HCT116 (cell line): ENCODE results near the gene SLC2A4. TPM values are rescaled to one million over a fixed set of nuclear protein-coding genes. Genes with fewer than 3 reads are reported as not detected.

Experiments used
- ATAC-seq: fragments of 200-7000 bp; cut with Tn5 transposase; 2 replicates; pipeline ENCODE4 v1.9.1; 2020; ENCODE audit warnings: mild to moderate bottlenecking, moderate library complexity
- BruUV-seq: library from RNA; stranded (reverse); fragments of 400-500 nt; replicated peaks from 2 replicates; lab custom pipeline; 2021; lab: Mats Ljungman, UMichigan
- CTCF ChIA-PET: fragments of 300-600 bp; sonication (Branson Sonifier 250); formaldehyde crosslinking; loops from one replicate; lab custom pipeline; 2021; ENCODE audit warnings: antibody characterized with exemption; lab: Charles Lee
- POLR2A ChIA-PET: fragments of 300-600, 350-600 bp; sonication (Branson Sonifier 250); formaldehyde crosslinking; loops from one replicate; lab custom pipeline; 2021; ENCODE audit warnings: antibody characterized with exemption; lab: Charles Lee
- RAD21 ChIA-PET, 2 experiments: fragments of 300-600 bp; sonication (Branson Sonifier 250); formaldehyde crosslinking; loops; one replicate each; lab custom pipeline; 2023; ENCODE audit warnings: low total read pairs in 2 of 2; ENCODE audit not compliant: uncharacterized antibody in 2 of 2, unreplicated experiment in 2 of 2, low non-redundant PET in 1 of 2; lab: Charles Lee
- DNase-seq: peaks from one replicate; pipeline ENCODE4 v3.0.0-alpha.2; 2010; ENCODE audit warnings: low read depth, low spot score
- H2AFZ ChIP-seq: fragments of 200-600 bp; shearing (Covaris generic), sonication (generic); 2 replicates; pipeline ENCODE4 v1.6.1; 2017; ENCODE audit warnings: low read depth, mixed run types, mixed read lengths, antibody characterized with exemption, low read length; ENCODE audit not compliant: poor library complexity, severe bottlenecking
- H3K27ac ChIP-seq: 2 replicates; pipeline ENCODE4 v1.5.1; 2012; ENCODE audit warnings: low read depth, low read length
- H3K27me3 ChIP-seq: fragments of 200-600 bp; sonication (generic); 2 replicates; pipeline ENCODE4 v1.6.1; 2016; ENCODE audit warnings: mixed run types, low read length, mixed read lengths; ENCODE audit not compliant: insufficient read depth
- H3K36me3 ChIP-seq, 2 experiments: fragments of 200-500 bp in 1 of 2; fragments of 200-600 bp in 1 of 2; sonication (Bioruptor generic) in 1 of 2; sonication (generic) in 1 of 2; 2 replicates each; pipeline versions ENCODE4 v1.5.1 to v1.6.1; 2014 to 2016; ENCODE audit warnings: low read length in 2 of 2, inconsistent platforms in 1 of 2, mixed read lengths in 1 of 2, mixed run types in 1 of 2; ENCODE audit not compliant: insufficient read depth in 2 of 2, control insufficient read depth in 1 of 2
- H3K4me1 ChIP-seq, 2 experiments: fragments of 200-600 bp in 1 of 2; sonication (generic) in 1 of 2; 2 replicates each; pipeline versions ENCODE4 v1.5.1 to v1.6.1; 2012 to 2017; ENCODE audit warnings: low read length in 2 of 2, inconsistent platforms in 1 of 2, mild to moderate bottlenecking in 1 of 2, mixed read lengths in 1 of 2, mixed run types in 1 of 2, moderate library complexity in 1 of 2; ENCODE audit not compliant: insufficient read depth in 2 of 2, control insufficient read depth in 1 of 2
- H3K4me2 ChIP-seq: fragments of 200-600 bp; sonication (generic); 2 replicates; pipeline ENCODE4 v1.6.1; 2017; ENCODE audit warnings: mixed run types, low read length, mixed read lengths
- H3K4me3 ChIP-seq, 2 experiments: fragments of 200-600 bp in 1 of 2; sonication (generic) in 1 of 2; replicated peaks in 1 of 2; 2 replicates each; pipeline ENCODE4 v1.5.1; 2011 to 2016; ENCODE audit warnings: low read length in 2 of 2, control low read depth in 1 of 2, low read depth in 1 of 2, mild to moderate bottlenecking in 1 of 2, mixed read lengths in 1 of 2, mixed run types in 1 of 2
- H3K79me2 ChIP-seq: fragments of 200-600 bp; sonication (generic); 2 replicates; pipeline ENCODE4 v1.6.1; 2017; ENCODE audit warnings: mild to moderate bottlenecking, mixed run types, low read length, moderate library complexity, mixed read lengths; ENCODE audit not compliant: insufficient read depth
- H3K9ac ChIP-seq: fragments of 200-600 bp; sonication (generic); 2 replicates; pipeline ENCODE4 v1.6.1; 2016; ENCODE audit warnings: low read length, mixed read lengths
- H3K9me2 ChIP-seq: fragments of 200-600 bp; sonication (generic), shearing (Covaris generic); 2 replicates; pipeline ENCODE4 v1.6.1; 2017; ENCODE audit warnings: mixed run types, mild to moderate bottlenecking, moderate library complexity; ENCODE audit not compliant: insufficient read depth
- H3K9me3 ChIP-seq, 2 experiments: fragments of 200-500 bp in 1 of 2; fragments of 200-600 bp in 1 of 2; sonication (Bioruptor generic) in 1 of 2; sonication (generic) in 1 of 2; 2 replicates each; pipeline ENCODE4 v1.6.1; 2014 to 2017; ENCODE audit warnings: low read length in 2 of 2, mixed read lengths in 2 of 2, inconsistent platforms in 1 of 2, low read depth in 1 of 2, mild to moderate bottlenecking in 1 of 2, mixed run types in 1 of 2, moderate library complexity in 1 of 2; ENCODE audit not compliant: control insufficient read depth in 1 of 2, insufficient read depth in 1 of 2
- H4K20me1 ChIP-seq: fragments of 200-600 bp; sonication (generic), shearing (Covaris generic); 2 replicates; pipeline ENCODE4 v1.6.1; 2017; ENCODE audit warnings: mixed run types, mild to moderate bottlenecking, moderate library complexity; ENCODE audit not compliant: insufficient read depth
- ELF1 ChIP-seq: IDR thresholded peaks from 2 replicates; pipeline ENCODE4 v1.6.1; 2012; ENCODE audit warnings: low read depth, borderline replicate concordance
- EZH2 ChIP-seq: fragments of 200-600 bp; sonication (generic); IDR thresholded peaks from 2 replicates; pipeline ENCODE4 v1.6.1; 2017; ENCODE audit warnings: antibody characterized with exemption, mixed run types
- FOSL1 ChIP-seq: IDR thresholded peaks from 2 replicates; pipeline ENCODE4 v1.6.1; 2012; ENCODE audit warnings: low read depth
- POLR2A ChIP-seq: IDR thresholded peaks from 2 replicates; pipeline ENCODE4 v1.7.0; 2011; ENCODE audit warnings: borderline replicate concordance; ENCODE audit not compliant: insufficient read depth, insufficient read length; ENCODE audit errors: extremely low read depth
- POLR2AphosphoS5 ChIP-seq: IDR thresholded peaks from 2 replicates; pipeline ENCODE4 v1.6.1; 2011; ENCODE audit warnings: mild to moderate bottlenecking, low read depth, low read length, moderate library complexity
- SIN3A ChIP-seq: IDR thresholded peaks from 2 replicates; pipeline ENCODE4 v1.6.1; 2012; ENCODE audit warnings: low read depth
- SRF ChIP-seq: IDR thresholded peaks from 2 replicates; pipeline ENCODE4 v1.6.1; 2012; ENCODE audit warnings: low read depth
- TCF7L2 ChIP-seq: IDR thresholded peaks from 2 replicates; pipeline ENCODE4 v1.7.0; 2011; ENCODE audit warnings: borderline replicate concordance, inconsistent platforms; ENCODE audit not compliant: insufficient read depth, insufficient read length; ENCODE audit errors: extremely low read depth
- YY1 ChIP-seq: IDR thresholded peaks from 2 replicates; pipeline ENCODE4 v1.6.1; 2011; ENCODE audit warnings: low read length, low read depth, moderate library complexity, mild to moderate bottlenecking; ENCODE audit not compliant: insufficient replicate concordance; ENCODE audit errors: extremely low read depth
- ZNF274 ChIP-seq: fragments of 200-500 bp; sonication (Bioruptor generic); IDR thresholded peaks from 2 replicates; pipeline ENCODE4 v1.6.1; 2014; ENCODE audit warnings: mild to moderate bottlenecking, low read depth, low read length, inconsistent platforms
- intact Hi-C: fragments of 100-400 bp; cut with micrococcal nuclease; formaldehyde crosslinking; loops from 2 replicates; pipeline ENCODE4 v1.10.0; 2022
- total RNA-seq: library from RNA; stranded (reverse); gene quantifications from one replicate; pipeline ENCODE4 v1.2.1, GENCODE V29; 2021; ENCODE audit not compliant: unreplicated experiment
- TF ChIP-seq, protein P1 (sequence below): IDR thresholded peaks from 2 replicates; pipeline ENCODE4 v1.6.1; 2012; ENCODE audit warnings: low read depth
- TF ChIP-seq, protein P2 (sequence below): IDR thresholded peaks from 2 replicates; pipeline ENCODE4 v1.6.1; 2012
- TF ChIP-seq, protein P3 (sequence below): IDR thresholded peaks from 2 replicates; pipeline ENCODE4 v1.6.1; 2012
- TF ChIP-seq, protein P4 (sequence below), 3 experiments: fragments of 200-600 bp in 1 of 3; sonication (generic) in 1 of 3; IDR thresholded peaks in 2 of 3; conservative IDR thresholded peaks in 1 of 3; 2 replicates each; pipeline ENCODE4 v1.5.1; 2012 to 2017; ENCODE audit warnings: low read depth in 2 of 3, low read length in 2 of 3, antibody characterized with exemption in 1 of 3, borderline replicate concordance in 1 of 3, control low read depth in 1 of 3, mild to moderate bottlenecking in 1 of 3, mixed read lengths in 1 of 3, mixed run types in 1 of 3, moderate library complexity in 1 of 3; ENCODE audit not compliant: insufficient read depth in 1 of 3

Gene SLC2A4
- total RNA-seq, 1 experiment from 2014 or later: 2.5 TPM

DNA sequence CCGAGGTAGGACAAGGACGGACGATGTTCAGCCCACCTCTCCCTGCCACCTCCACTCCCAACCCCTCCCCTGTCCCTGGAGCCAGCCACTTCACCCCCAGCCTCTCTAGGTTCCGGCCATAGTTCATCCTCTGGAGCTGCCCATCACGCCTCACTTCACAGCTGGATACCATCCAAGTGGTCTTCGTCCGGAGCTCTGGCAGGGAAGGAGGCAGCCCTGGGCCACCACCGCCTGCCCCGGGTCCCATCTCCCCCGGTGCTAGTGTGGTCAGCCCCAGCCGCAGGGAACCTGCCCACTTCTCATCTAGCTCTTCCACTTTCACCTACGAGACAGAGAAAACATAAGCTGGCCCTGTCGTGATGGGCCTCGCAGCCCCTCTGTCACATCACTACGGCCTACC lies 39.9 kb downstream of the SLC2A4 start:
- Histone ChIP-seq H4K20me1 (no peaks in the 10 kb centered on the region), H3K27me3 (no peaks in the 10 kb centered on the region), H3K4me1 (no peaks in the 10 kb centered on the region), H3K4me2 (no peak overlapping the region), H2AFZ (no peak overlapping the region), H3K9me3 (no peaks in the 10 kb centered on the region), H3K4me3 (no peak overlapping the region), H3K9ac (no peak overlapping the region), H3K79me2 (no peaks in the 10 kb centered on the region), H3K27ac (no peak overlapping the region), H3K36me3 (peaks cover 29 to 65% of the 10 kb centered on the region in 2 experiments; a peak in 3 of 4 replicates), H3K9me2 (no peaks in the 10 kb centered on the region)
- no peak for DNase-seq
- RAD21 ChIA-PET: no interaction called here
- intact Hi-C loops: no loop called here
- POLR2A ChIA-PET: no interaction called here
- no peak for ATAC-seq
- TF ChIP-seq EZH2 (no peak), POLR2AphosphoS5 (no peak), SRF (no peak), TCF7L2 (no peak), FOSL1 (no peak), ZNF274 (no peak), POLR2A (no peak), YY1 (no peak), SIN3A (no peak), ELF1 (no peak)
- TF ChIP-seq, protein P1, sequence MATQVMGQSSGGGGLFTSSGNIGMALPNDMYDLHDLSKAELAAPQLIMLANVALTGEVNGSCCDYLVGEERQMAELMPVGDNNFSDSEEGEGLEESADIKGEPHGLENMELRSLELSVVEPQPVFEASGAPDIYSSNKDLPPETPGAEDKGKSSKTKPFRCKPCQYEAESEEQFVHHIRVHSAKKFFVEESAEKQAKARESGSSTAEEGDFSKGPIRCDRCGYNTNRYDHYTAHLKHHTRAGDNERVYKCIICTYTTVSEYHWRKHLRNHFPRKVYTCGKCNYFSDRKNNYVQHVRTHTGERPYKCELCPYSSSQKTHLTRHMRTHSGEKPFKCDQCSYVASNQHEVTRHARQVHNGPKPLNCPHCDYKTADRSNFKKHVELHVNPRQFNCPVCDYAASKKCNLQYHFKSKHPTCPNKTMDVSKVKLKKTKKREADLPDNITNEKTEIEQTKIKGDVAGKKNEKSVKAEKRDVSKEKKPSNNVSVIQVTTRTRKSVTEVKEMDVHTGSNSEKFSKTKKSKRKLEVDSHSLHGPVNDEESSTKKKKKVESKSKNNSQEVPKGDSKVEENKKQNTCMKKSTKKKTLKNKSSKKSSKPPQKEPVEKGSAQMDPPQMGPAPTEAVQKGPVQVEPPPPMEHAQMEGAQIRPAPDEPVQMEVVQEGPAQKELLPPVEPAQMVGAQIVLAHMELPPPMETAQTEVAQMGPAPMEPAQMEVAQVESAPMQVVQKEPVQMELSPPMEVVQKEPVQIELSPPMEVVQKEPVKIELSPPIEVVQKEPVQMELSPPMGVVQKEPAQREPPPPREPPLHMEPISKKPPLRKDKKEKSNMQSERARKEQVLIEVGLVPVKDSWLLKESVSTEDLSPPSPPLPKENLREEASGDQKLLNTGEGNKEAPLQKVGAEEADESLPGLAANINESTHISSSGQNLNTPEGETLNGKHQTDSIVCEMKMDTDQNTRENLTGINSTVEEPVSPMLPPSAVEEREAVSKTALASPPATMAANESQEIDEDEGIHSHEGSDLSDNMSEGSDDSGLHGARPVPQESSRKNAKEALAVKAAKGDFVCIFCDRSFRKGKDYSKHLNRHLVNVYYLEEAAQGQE: no peak
- TF ChIP-seq, protein P2, sequence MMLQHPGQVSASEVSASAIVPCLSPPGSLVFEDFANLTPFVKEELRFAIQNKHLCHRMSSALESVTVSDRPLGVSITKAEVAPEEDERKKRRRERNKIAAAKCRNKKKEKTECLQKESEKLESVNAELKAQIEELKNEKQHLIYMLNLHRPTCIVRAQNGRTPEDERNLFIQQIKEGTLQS: no peak
- TF ChIP-seq, protein P3, sequence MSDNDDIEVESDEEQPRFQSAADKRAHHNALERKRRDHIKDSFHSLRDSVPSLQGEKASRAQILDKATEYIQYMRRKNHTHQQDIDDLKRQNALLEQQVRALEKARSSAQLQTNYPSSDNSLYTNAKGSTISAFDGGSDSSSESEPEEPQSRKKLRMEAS: no peak
- TF ChIP-seq, protein P4, sequence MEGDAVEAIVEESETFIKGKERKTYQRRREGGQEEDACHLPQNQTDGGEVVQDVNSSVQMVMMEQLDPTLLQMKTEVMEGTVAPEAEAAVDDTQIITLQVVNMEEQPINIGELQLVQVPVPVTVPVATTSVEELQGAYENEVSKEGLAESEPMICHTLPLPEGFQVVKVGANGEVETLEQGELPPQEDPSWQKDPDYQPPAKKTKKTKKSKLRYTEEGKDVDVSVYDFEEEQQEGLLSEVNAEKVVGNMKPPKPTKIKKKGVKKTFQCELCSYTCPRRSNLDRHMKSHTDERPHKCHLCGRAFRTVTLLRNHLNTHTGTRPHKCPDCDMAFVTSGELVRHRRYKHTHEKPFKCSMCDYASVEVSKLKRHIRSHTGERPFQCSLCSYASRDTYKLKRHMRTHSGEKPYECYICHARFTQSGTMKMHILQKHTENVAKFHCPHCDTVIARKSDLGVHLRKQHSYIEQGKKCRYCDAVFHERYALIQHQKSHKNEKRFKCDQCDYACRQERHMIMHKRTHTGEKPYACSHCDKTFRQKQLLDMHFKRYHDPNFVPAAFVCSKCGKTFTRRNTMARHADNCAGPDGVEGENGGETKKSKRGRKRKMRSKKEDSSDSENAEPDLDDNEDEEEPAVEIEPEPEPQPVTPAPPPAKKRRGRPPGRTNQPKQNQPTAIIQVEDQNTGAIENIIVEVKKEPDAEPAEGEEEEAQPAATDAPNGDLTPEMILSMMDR (IDR thresholded peaks at IDR 0.05 in 2 of 3, conservative IDR thresholded peaks at IDR 0.05 in 1 of 3; ENCODE audit: borderline replicate concordance in 1 of 3, insufficient read depth in 1 of 3, low read depth in 2 of 3, low read length in 2 of 3): no peak
- BruUV-seq: no TSS peak
- CTCF ChIA-PET: interaction anchor here (2.0 kb wide), 1 partner anchor 8 kb away, joined by 7 read pairs; no protein-coding TSS in a partner anchor
